WTC11 (cell line): Measurements from ENCODE around the gene FOCAD. TPM values are rescaled to one million over a fixed set of nuclear protein-coding genes. Genes with fewer than 3 reads are reported as not detected.
A peak's percentile ranks its signal among the peaks of the same experiment; 100 is the strongest.

Experiments used
- ATAC-seq: fragments of 200-7000 bp; cut with Tn5 transposase; 2 replicates; pipeline ENCODE4 v1.10.0; 2021; ENCODE audit warnings: mild to moderate bottlenecking, moderate library complexity
- Bru-seq: library from RNA; stranded (reverse); fragments of 400-500 nt; gene quantifications from one replicate; lab custom pipeline; 2021; lab: Mats Ljungman, UMichigan
- CTCF ChIA-PET: fragments of 300-600 bp; sonication (Branson Sonifier 250); formaldehyde crosslinking; loops from one replicate; lab custom pipeline; 2021; ENCODE audit warnings: antibody characterized with exemption; lab: Charles Lee
- POLR2A ChIA-PET: fragments of 350-600 bp; sonication (Branson Sonifier 250); formaldehyde crosslinking; loops from one replicate; lab custom pipeline; 2021; ENCODE audit warnings: antibody characterized with exemption; lab: Charles Lee
- DNase-seq: peaks from one replicate; pipeline ENCODE4 v3.0.0; 2021; ENCODE audit warnings: low spot score
- H3K27ac Mint-ChIP-seq: 2 replicates; pipeline ENCODE4 v1.8.0; 2021; ENCODE audit warnings: mixed read lengths
- H3K27me3 Mint-ChIP-seq: 2 replicates; pipeline ENCODE4 v1.8.0; 2021; ENCODE audit warnings: low read depth, mild to moderate bottlenecking, moderate library complexity, mixed read lengths
- H3K36me3 Mint-ChIP-seq: 2 replicates; pipeline ENCODE4 v1.8.0; 2021; ENCODE audit warnings: mixed read lengths
- H3K4me1 Mint-ChIP-seq: 2 replicates; pipeline ENCODE4 v1.8.0; 2022; ENCODE audit warnings: mixed read lengths
- H3K4me3 Mint-ChIP-seq: 2 replicates; pipeline ENCODE4 v1.8.0; 2021; ENCODE audit warnings: mild to moderate bottlenecking, moderate library complexity, mixed read lengths
- H3K9me3 Mint-ChIP-seq: 2 replicates; pipeline ENCODE4 v1.8.0; 2021; ENCODE audit warnings: mixed read lengths
- AFF4 ChIP-seq: sonication (generic); formaldehyde crosslinking; IDR thresholded peaks from 2 replicates; pipeline ENCODE4 v1.8.1; 2023; ENCODE audit warnings: mild to moderate bottlenecking, missing genetic modification reagents, borderline replicate concordance
- AR ChIP-seq: fragments of 250-450 bp; sonication (Bioruptor Pico); IDR thresholded peaks from 2 replicates; pipeline ENCODE4 v1.9.0; 2021; ENCODE audit warnings: mild to moderate bottlenecking
- CREB1 ChIP-seq: sonication (generic); formaldehyde crosslinking; IDR thresholded peaks from 2 replicates; pipeline ENCODE4 v1.8.0; 2023; ENCODE audit warnings: mild to moderate bottlenecking, missing genetic modification reagents
- E2F5 ChIP-seq: sonication (generic); formaldehyde crosslinking; IDR thresholded peaks from 2 replicates; pipeline ENCODE4 v1.8.1; 2022; ENCODE audit warnings: mild to moderate bottlenecking, moderate library complexity, missing genetic modification reagents
- ERG ChIP-seq: fragments of 250-450 bp; sonication (Bioruptor Pico); IDR thresholded peaks from 2 replicates; pipeline ENCODE4 v1.8.0; 2021; ENCODE audit warnings: mild to moderate bottlenecking
- FOXJ3 ChIP-seq: sonication (generic); formaldehyde crosslinking; IDR thresholded peaks from 2 replicates; pipeline ENCODE4 v1.9.0; 2021; ENCODE audit warnings: missing genetic modification reagents, mild to moderate bottlenecking, borderline replicate concordance
- HMGXB4 ChIP-seq: sonication (generic); formaldehyde crosslinking; IDR thresholded peaks from 2 replicates; pipeline ENCODE4 v1.8.1; 2023; ENCODE audit warnings: mild to moderate bottlenecking, moderate library complexity, missing genetic modification reagents
- MYBL2 ChIP-seq: sonication (generic); formaldehyde crosslinking; IDR thresholded peaks from 2 replicates; pipeline ENCODE4 v1.8.1; 2023; ENCODE audit warnings: mild to moderate bottlenecking, moderate library complexity, missing genetic modification reagents
- NFYB ChIP-seq: sonication (generic); formaldehyde crosslinking; conservative IDR thresholded peaks from 2 replicates; pipeline ENCODE4 v1.8.0; 2022; ENCODE audit warnings: low read depth, missing genetic modification reagents
- PREB ChIP-seq: sonication (generic); formaldehyde crosslinking; IDR thresholded peaks from 2 replicates; pipeline ENCODE4 v1.8.1; 2022; ENCODE audit warnings: mild to moderate bottlenecking, missing genetic modification reagents, moderate library complexity, borderline replicate concordance
- TEAD1 ChIP-seq: sonication (generic); formaldehyde crosslinking; IDR thresholded peaks from 2 replicates; pipeline ENCODE4 v1.8.0; 2022; ENCODE audit warnings: mild to moderate bottlenecking, missing genetic modification reagents
- ZBTB43 ChIP-seq: sonication (generic); formaldehyde crosslinking; IDR thresholded peaks from 2 replicates; pipeline ENCODE4 v1.8.1; 2023; ENCODE audit warnings: mild to moderate bottlenecking, missing genetic modification reagents
- ZNF396 ChIP-seq: fragments of 250-450 bp; sonication (Bioruptor Pico); IDR thresholded peaks from 2 replicates; pipeline ENCODE4 v1.8.0; 2021; ENCODE audit warnings: mild to moderate bottlenecking, moderate library complexity, borderline replicate concordance
- ZNF425 ChIP-seq: fragments of 250-450 bp; sonication (Bioruptor Pico); conservative IDR thresholded peaks from 2 replicates; pipeline ENCODE4 v1.9.0; 2021; ENCODE audit warnings: mild to moderate bottlenecking
- ZNF512 ChIP-seq: sonication (generic); formaldehyde crosslinking; IDR thresholded peaks from 2 replicates; pipeline ENCODE4 v1.8.1; 2022; ENCODE audit warnings: missing genetic modification reagents, borderline replicate concordance
- long read RNA-seq, 3 experiments: library from RNA in 1 of 3; library from capped mRNA in 1 of 3; library from polyadenylated mRNA in 1 of 3; unstranded in 2 of 3; stranded (forward) in 1 of 3; transcript quantifications; one replicate each; pipeline ENCODE4 v2.0.0, GENCODE V29; 2021
- total RNA-seq: library from RNA; stranded (reverse); gene quantifications from 3 replicates; pipeline ENCODE4 v1.2.3, GENCODE V29; 2021

FOCAD gene
- 34.3 to 37.1 TPM (median 36.3 TPM) in 3 replicates for total RNA-seq
- Bru-seq, nascent RNA: percentile 79 among the genes with signal in this experiment
- long read RNA-seq, experiment 1, full-length matches to known transcripts: 15 of 184 reads
- long read RNA-seq, experiment 1, partial matches to known transcripts: 50 of 184 reads
- long read RNA-seq, experiment 1, other reads (novel, unspliced or antisense): 119 of 184 reads
- long read RNA-seq, experiment 2, partial matches to known transcripts: 24 of 43 reads
- long read RNA-seq, experiment 2, other reads (novel, unspliced or antisense): 19 of 43 reads
- long read RNA-seq, experiment 3, partial matches to known transcripts: 2 of 5 reads
- long read RNA-seq, experiment 3, other reads (novel, unspliced or antisense): 3 of 5 reads

- H3K36me3 Mint-ChIP-seq: no peaks in the 10 kb centered on the region
- POLR2A ChIA-PET: interaction anchor here (0.5 to 1.5 kb wide), 8 partner anchors 9 to 645 kb away, joined by 3 to 14 read pairs (median 4); partner anchors contain the start of gene MLLT3
- no peak for TF ChIP-seq CREB1
- TF ChIP-seq PREB (CRISPR knock-in tag): no peak
- no peak for TF ChIP-seq AR (CRISPR knock-in tag)
- peak; percentile 63; the same call in 1 of the 2 replicates for TF ChIP-seq TEAD1 (CRISPR knock-in tag)
- TF ChIP-seq ZNF396 (CRISPR knock-in tag): no peak
- peak; percentile 93; the same call in 1 of the 2 replicates for TF ChIP-seq HMGXB4 (CRISPR knock-in tag)
- TF ChIP-seq ZNF512 (CRISPR knock-in tag): no peak
- TF ChIP-seq MYBL2 (CRISPR knock-in tag): peak; percentile 67; the same call in 1 of the 2 replicates
- peak; percentile 40; the same call in 1 of the 2 replicates for TF ChIP-seq NFYB (CRISPR knock-in tag)
- peak; percentile 68; the same call in 1 of the 2 replicates for TF ChIP-seq ZBTB43 (CRISPR knock-in tag)
- peak; percentile 94; the same call in 1 of the 2 replicates for TF ChIP-seq E2F5 (CRISPR knock-in tag)
- no peak for TF ChIP-seq ZNF425 (CRISPR knock-in tag)
- no peak; the same call in 1 of the 2 replicates for TF ChIP-seq AFF4 (CRISPR knock-in tag)
- TF ChIP-seq FOXJ3 (CRISPR knock-in tag): no peak
- peak; percentile 83 for TF ChIP-seq ERG
Measured at GRCh38 chr9:20684035-20684874, at the start of gene FOCAD. Gene FOCAD (plus strand): TSS chr9:20684259. CDS start chr9:20715354, 31,095 bp downstream.

More at GRCh38 chr9:20684035-20684874, at the start of gene FOCAD:
- H3K9me3 Mint-ChIP-seq: no peaks in the 10 kb centered on the region
- H3K27me3 Mint-ChIP-seq: no peaks in the 10 kb centered on the region
- H3K4me3 Mint-ChIP-seq: peak within 1 kb of the TSS; percentile 76
- peaks cover 17% of the 10 kb centered on the region for H3K4me1 Mint-ChIP-seq
- H3K27ac Mint-ChIP-seq: peak within 1 kb of the TSS; percentile 92
- ATAC-seq (peak; percentile 98), DNase-seq (peak; percentile 98)
- CTCF ChIA-PET: interaction anchor here (1.0 to 1.9 kb wide), 8 partner anchors 17 to 427 kb away, joined by 3 to 14 read pairs (median 7); partner anchors contain the start of gene MLLT3
